Hepatocyte (in vitro differentiated cells): ENCODE data around the gene KAZALD1.

ENCODE experiments used
- CTCF ChIP-seq: fragments of 200-600 bp; sonication (generic); IDR thresholded peaks from 2 replicates; pipeline ENCODE4 v1.5.1; 2016; ENCODE audit warnings: antibody characterized with exemption, mild to moderate bottlenecking; ENCODE audit not compliant: poor library complexity
- EZH2 ChIP-seq: fragments of 200-600 bp; sonication (generic); IDR thresholded peaks from 2 replicates; pipeline ENCODE4 v1.6.1; 2016; ENCODE audit warnings: antibody characterized with exemption, mild to moderate bottlenecking, borderline replicate concordance

DNA sequence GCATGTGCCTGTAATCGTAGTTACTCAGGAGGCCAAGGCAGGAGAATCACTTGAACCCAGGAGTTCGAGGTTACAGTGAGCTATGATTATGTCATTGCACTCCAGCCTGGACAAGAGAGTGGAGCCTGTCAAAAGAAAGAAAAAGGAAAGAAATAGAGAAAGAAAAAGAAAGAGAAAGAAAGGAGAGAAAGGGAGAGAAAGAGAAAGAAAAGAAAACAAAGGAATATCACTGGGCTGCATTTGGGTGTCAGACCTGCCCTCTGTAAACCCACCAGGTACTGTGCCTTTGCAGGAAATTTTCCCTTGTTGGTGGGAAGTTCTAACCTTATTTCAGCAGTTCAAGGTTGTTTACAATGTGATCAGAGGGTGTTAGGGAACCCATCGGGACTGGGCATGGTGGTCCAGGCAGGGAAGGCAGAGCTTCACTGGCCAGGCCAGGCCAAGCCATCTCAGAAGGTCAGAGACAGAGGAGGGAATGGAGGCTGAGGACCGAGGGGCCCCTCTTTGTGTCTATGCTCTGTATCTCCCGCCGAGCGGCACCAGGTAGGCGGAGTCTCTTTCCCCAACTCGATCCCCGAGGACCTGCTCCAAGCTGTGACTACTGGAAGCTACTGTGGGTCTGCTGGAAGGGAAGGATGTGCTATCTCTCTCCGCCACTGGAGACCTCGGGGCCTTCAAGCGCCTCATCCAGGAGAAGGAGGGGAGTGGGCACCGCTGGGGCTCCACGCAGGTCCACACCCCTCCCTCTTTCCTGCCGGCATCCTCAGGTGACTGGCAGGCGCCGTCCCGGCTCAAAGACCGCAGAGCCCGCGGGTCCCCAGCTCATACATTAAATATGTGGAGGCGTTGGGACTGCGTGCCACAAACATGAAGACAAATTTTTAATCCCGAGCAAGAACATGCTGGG lies 15.2 kb upstream of the KAZALD1 start:
- no peak for TF ChIP-seq EZH2
- no peak for TF ChIP-seq CTCF
